OCI-M2 (cell line): Measurements from ENCODE around the gene RARB.

ENCODE experiments used
- DNase-seq: peaks from one replicate; lab custom pipeline; 2025; ENCODE audit not compliant: unreplicated experiment; lab: John Stamatoyannopoulos, UW

The RARB gene

DNA sequence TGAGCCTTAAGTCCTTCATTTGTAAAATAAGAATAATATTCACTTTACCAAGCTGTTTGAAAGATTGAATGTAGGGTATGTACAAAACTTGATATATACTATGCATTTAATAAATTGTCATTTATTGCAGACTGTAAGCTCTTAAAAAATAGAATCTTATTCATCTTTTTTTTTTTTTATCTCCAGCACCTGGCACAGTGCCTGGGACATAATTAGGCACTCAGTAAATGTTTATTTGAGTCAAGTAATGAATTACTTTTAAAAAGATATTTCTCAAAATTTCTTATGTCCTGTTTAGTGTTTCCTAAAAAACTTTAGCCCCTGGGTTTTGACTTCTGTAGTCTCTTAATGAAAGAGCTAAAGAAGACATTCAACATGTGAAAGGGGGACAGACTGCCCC lies 164.9 kb downstream of the RARB start:
- no peak for DNase-seq

DNA sequence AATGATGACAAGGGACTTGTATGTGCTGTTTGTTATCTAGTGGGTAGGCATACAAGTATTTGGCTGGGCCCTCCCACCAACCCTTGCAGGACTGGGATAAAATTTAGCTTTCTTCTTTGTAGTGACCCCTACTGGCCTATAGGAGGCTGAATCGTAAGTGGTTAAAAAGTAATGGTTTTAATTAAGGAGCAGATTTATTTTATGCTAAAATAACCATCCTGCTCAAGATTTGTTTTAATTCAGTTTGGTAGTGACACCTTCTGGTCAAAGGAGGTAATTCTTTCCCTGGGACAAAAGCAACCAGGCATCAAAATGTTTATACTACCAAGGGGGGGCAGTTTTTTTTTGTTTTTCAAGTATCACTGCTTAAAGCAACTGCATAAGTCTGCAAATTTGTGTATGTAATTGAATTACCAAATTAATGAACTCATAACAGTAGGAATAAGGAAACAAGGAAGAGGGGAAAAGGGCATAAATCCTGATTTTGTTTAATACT lies 166.0 kb downstream of the RARB start:
- no peak for DNase-seq

DNA sequence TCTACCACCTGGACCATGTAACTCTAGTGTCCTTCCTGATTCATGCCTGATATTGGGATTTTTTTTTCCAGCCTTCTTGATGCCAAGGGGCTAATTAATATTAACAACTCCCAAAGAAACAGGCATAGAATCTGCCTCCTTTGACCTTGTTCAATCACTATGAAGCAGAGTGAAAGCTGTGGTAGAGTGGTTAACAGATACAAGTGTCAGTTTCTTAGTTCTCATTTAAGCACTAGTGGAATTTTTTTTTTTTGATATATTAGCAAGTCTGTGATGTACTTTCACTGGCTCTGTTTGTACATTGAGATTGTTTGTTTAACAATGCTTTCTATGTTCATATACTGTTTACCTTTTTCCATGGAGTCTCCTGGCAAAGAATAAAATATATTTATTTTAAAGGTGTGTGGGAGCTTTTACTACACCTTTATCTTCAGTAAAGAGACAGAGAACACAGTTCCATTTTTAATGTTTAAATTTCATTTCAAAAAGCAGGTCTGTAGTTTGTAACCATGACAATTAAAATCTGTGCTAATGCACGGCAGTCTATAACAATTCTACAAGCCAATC lies 169.6 kb downstream of the RARB start:
- no peak for DNase-seq

DNA sequence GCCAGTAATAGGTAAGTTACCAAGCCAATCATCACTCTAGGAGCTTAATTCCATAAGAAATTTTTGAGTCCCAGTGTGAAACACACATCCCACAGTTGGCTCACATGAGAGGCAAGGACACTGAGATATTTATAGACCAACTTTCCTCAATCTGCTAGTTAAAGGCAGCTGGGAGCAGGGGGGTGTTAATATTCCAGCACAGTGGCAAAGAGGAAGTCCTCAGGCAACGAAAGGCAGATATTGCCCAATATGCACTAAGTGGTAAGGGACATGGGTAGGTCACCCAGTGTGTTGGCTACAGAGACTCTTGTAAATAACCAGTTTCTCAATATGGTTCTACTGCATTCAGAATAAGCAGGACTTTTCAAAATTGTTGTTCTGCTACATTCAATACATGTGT lies 175.6 kb downstream of the RARB start:
- no peak for DNase-seq

DNA sequence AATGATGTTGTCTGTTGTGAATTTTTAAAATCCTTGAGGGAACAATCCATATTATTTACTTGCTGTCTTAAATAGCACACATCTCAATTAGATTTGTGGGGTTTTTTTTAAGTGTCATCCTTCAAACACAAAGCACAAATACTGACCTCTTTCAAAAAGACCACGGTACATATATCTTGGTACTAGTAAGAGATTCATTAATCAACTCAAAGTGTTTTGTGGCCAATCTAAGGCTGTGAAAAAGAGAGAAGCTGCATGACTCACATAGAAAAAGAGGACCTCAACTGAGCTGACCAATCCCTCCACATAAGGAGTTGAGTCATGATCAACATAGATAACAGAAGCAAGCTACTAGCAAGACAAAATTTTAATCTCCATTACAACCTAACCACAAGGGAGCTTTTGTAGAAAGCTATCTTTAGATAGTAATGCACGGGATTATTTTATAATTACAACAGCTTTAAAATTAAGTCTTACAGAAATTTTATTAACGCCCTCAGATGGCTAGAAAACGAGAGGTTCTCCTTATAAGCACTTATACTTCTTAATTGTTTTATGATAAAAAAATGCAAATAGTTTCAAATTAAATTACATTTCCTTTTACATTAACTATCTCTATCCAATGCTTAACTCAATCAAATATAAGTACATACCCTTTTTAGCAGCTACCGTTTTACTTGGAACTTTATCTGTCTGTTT lies 176.2 kb downstream of the RARB start:
- DNase-seq = no peak

DNA sequence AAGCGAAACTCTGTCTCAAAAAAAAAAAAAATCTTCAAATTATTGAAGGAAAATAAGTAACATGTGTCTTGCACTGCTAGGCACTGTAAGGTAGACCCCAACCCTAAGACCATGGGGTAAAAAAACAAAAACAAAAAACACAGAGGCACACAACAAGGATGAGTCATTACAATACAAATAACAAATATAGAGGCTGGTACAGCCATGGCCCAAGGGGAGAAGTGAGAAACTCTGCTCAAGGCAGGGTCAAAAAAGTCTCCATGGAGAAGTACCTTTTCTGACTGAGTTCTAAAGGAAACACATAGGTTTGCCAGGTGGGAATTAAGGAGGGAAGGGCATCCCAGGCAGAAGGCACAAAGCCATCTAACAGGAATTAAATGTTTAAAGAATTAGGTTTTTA lies 182.1 kb downstream of the RARB start:
- DNase-seq = no peak

DNA sequence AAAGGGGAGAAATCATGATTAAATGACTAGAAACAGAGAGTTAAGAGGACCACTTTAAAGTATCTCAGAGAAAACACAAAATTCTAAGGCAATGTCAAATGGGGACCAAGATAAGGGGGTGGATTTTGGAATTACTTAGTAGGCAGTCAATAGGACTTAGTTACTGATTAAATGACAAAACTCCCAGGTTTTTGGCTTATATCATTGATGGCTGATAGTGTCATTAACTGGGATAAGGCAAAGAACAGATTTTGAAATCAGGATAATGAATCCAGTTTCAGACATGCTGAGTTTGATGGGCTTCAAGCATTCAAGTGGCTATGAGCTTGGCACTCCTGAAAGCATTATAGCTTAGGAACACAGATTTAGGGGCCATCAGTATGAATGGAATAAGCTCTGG lies 182.7 kb downstream of the RARB start:
- DNase-seq = no peak

DNA sequence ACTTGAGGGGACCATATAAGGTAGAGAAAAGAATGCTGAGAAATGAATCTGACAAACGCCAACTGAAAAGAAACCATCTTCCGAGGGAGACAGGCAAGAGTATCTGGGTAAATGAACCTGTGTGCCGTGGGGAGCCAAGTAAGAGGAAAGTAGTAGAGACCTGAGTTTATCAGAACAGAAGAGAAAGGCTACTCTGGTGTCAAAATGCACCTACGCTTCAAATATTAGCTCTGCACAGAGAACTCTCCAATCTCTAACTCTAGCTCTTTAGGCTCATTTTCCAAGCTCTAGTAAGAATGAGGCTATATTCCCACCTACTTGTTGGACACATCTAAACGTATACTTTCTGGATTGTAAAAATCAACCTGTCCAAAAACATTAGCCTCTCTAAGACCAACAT lies 183.1 kb downstream of the RARB start:
- DNase-seq = no peak

DNA sequence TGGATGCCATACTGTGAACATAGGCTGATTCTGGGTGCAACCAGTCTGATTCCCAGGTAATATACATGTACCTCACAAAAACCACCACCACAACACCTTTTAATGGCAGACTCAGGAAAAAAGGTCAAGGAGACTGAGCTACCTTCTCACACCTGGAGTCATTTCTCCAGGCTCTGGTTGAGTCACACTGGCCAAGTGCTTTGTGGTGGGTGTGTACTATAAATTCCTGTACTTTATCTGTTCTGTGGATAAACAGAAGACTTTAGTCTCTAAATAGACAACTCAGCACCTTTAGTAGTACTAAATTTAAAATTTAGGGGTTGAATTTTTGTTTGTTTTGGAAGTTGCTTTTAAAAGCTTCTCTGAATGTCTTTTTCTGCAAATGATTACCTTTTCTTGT lies 190.0 kb downstream of the RARB start:
- DNase-seq = no peak

DNA sequence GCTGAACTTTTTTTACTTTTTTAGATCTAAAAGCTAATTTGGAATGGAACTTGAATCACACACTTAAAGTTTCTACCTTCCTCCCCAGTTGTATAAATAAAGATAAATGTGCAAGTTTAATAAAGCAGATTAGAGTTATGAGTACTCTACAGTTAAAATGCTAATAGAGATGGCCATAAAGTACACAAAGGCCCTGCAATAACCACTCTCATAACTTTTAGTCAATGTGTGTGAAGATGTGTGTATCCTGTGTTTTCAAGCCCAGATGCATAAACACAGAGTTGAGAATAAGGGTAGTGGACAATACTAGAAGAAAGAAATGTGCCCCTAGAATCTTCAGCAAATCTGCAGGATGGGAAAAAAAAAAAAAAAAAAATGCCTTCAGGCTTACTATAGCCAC lies 191.3 kb downstream of the RARB start:
- DNase-seq = no peak

DNA sequence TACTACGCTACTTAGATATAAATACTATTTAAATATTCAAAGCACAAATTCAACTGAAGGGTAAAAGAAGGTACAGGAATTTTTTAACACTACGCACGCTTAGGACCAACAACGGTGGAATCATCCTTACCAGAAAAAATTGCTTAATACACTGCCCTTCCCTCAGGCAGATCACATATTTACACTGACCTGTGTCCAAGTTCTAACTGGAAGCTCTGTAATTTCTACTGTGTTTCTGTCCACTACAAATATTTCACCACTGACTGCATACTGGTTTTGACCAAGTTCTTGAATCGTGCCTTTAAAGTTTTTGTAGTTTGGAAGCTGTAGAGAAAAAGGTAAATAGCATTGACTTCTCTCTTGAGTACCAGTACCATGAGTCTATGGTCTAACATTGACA lies 192.4 kb downstream of the RARB start:
- no peak for DNase-seq

DNA sequence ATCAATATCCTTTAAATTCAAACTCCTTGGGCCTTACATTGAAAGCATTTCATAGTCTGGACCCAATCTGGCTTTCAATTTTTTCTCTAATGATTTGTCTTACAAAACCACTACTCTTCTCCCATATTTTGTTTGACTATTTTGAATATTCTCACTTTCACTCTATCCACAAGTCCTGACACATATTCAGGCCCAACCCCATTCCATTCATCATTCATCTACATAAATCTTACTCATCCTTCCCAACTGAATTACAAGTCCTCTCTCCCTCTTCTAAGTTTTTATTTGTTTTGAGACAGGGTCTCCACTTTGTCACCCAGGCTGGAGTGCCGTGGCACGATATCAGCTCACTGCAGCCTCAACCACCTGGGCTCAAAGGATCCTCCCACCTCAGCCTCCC lies 193.0 kb downstream of the RARB start:
- DNase-seq = no peak

DNA sequence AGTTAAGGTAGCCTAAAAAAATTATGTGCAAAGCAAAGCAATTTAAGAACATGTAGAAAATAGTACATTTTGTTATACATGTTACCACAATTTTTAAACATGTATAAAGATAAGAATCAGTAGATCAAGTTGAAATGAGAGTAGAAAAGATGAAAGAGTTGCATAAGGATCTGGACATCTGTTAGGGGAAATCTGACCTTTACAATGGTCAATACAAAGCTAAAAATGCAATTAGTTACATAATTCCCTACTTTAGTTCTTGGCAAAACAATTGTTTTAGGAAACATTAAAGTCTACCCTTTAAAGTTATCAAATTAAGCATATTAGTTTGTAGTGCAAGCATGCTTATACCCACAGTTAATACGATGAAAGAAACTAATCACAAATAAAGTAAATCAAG lies 203.9 kb downstream of the RARB start:
- DNase-seq = no peak

DNA sequence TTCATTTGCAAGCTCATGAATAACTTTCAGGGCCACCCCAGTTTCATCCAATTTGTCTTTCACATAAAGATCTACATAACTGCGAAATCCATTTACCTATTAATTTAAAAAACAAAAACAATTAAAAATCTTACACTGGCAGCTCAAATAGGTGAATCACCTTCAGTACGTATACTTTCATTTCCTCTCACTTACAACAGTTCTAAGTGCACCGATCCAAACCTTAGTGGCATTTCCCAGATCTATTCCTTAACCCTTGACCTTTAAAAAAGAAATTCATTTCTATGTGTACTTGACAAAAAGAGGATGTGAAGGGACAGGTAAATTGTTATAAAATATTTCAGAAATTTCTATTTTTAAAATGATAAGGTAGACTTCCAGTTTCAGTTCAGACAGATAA lies 205.9 kb downstream of the RARB start:
- DNase-seq = no peak

DNA sequence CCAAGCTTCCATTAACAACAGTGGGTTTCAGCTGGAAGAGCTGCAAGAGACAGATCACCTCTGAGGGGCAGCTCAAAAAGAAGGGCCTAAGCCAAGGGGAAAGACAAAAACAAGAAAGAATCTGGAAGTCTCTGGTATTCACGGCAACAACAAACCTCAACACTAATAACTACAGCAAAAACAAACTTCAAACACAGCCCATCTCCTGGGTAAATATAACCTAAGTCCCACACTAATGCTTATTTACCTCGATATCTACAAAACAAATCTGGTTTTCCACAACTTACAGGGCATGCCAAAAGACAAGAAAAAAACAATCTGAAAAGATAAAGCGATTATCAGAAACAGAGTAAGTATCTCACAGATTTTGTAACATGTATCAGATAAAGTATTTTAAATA lies 207.0 kb downstream of the RARB start:
- DNase-seq = no peak
